Urinary bladder (tissue), 4 donors: ENCODE results near the gene KCNG3. TPM values are rescaled to one million over a fixed set of nuclear protein-coding genes. Genes with fewer than 3 reads are reported as not detected.

Source experiments
- DNase-seq: peaks from one replicate; pipeline ENCODE4 v3.0.0-alpha.2; 2015; ENCODE audit errors: extremely low spot score
- H3K27ac ChIP-seq: one replicate; pipeline ENCODE4 v1.5.1; 2013; ENCODE audit warnings: low read depth, mild to moderate bottlenecking, moderate library complexity
- H3K36me3 ChIP-seq: one replicate; pipeline ENCODE4 v1.6.1; 2013; ENCODE audit warnings: mild to moderate bottlenecking, moderate library complexity; ENCODE audit not compliant: insufficient read depth
- H3K4me1 ChIP-seq: one replicate; pipeline ENCODE4 v1.6.1; 2013; ENCODE audit warnings: mild to moderate bottlenecking, moderate library complexity; ENCODE audit not compliant: insufficient read depth
- H3K4me3 ChIP-seq: one replicate; pipeline ENCODE4 v1.5.1; 2013; ENCODE audit warnings: low read depth, low read length
- WGBS: extraction: QIAGEN DNeasy Blood & Tissue Kit; methylation state at CpG from one replicate; pipeline ENCODE4 v1.1.7; 2013; 5-methylcytosine and 5-hydroxymethylcytosine counted together
- polyA plus RNA-seq: library from polyadenylated mRNA; stranded (reverse); fragments of 200-250 nt; gene quantifications from one replicate; pipeline ENCODE4 v1.2.3, GENCODE V29; 2013
- total RNA-seq: library from RNA; depleted of rRNA; stranded (reverse); fragments of >200 nt; gene quantifications from one replicate; pipeline ENCODE4 v1.2.3, GENCODE V29; 2014
- donor health status: healthy with polysubstance abuse.
- donor health status: healthy.

Gene KCNG3
- total and polyA plus RNA-seq, 2 donors, result 0.04 to 0.53 TPM

GRCh38 chr2:42458396-42458795 lies 35.4 kb downstream of the KCNG3 start:
- no peaks in the 10 kb centered on the region for H3K4me1 ChIP-seq
- H3K4me3 ChIP-seq, result no peak overlapping the region
- DNase-seq, result no peak
- WGBS, result 79% methylated on average over 1 of the region's 1 CpG
- no peaks in the 10 kb centered on the region for H3K36me3 ChIP-seq
- H3K27ac ChIP-seq, result no peak overlapping the region

GRCh38 chr2:42457011-42457410 lies 36.8 kb downstream of the KCNG3 start:
- H3K27ac ChIP-seq, result no peak overlapping the region
- DNase-seq, result no peak
- H3K36me3 ChIP-seq, result no peaks in the 10 kb centered on the region
- H3K4me1 ChIP-seq, result no peaks in the 10 kb centered on the region
- H3K4me3 ChIP-seq, result no peak overlapping the region
- 83% methylated on average over 6 of the region's 6 CpGs for WGBS

GRCh38 chr2:42456126-42456839 lies 37.5 kb downstream of the KCNG3 start:
- WGBS, result 60% methylated on average over 3 of the region's 3 CpGs
- no peaks in the 10 kb centered on the region for H3K36me3 ChIP-seq
- no peak for DNase-seq
- no peaks in the 10 kb centered on the region for H3K4me1 ChIP-seq
- no peak overlapping the region for H3K4me3 ChIP-seq
- no peak overlapping the region for H3K27ac ChIP-seq

DNA sequence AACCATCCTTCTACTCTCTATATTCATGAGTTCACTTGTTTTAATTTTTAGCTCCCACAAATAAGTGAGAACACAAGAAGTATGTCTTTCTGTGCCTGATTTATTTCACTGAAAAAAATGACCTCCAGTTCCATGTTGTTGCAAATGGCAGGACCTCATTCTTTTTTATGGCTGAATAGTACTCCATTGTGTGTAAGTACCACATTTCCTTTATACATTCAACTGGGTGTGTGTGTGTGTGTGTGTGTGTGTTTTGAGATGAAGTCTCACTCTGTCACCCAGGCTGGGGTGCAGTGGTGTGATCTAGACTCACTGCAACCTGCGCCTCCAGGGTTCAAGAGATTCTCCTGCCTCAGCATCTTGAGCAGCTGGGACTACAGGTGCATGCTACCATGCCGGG lies 41.2 kb downstream of the KCNG3 start:
- no peak for DNase-seq
- Histone ChIP-seq H3K4me1 (no peaks in the 10 kb centered on the region), H3K4me3 (no peak overlapping the region), H3K27ac (no peak overlapping the region), H3K36me3 (no peaks in the 10 kb centered on the region)
- WGBS, result 96% methylated on average over 2 of the region's 2 CpGs

- Histone ChIP-seq H3K27ac (no peak overlapping the region), H3K36me3 (no peaks in the 10 kb centered on the region), H3K4me1 (no peaks in the 10 kb centered on the region), H3K4me3 (no peak overlapping the region)
- 67% methylated on average over 2 of the region's 2 CpGs for WGBS
- no peak for DNase-seq
Measured at GRCh38 chr2:42450136-42450535, 43.6 kb downstream of the KCNG3 start.

DNA sequence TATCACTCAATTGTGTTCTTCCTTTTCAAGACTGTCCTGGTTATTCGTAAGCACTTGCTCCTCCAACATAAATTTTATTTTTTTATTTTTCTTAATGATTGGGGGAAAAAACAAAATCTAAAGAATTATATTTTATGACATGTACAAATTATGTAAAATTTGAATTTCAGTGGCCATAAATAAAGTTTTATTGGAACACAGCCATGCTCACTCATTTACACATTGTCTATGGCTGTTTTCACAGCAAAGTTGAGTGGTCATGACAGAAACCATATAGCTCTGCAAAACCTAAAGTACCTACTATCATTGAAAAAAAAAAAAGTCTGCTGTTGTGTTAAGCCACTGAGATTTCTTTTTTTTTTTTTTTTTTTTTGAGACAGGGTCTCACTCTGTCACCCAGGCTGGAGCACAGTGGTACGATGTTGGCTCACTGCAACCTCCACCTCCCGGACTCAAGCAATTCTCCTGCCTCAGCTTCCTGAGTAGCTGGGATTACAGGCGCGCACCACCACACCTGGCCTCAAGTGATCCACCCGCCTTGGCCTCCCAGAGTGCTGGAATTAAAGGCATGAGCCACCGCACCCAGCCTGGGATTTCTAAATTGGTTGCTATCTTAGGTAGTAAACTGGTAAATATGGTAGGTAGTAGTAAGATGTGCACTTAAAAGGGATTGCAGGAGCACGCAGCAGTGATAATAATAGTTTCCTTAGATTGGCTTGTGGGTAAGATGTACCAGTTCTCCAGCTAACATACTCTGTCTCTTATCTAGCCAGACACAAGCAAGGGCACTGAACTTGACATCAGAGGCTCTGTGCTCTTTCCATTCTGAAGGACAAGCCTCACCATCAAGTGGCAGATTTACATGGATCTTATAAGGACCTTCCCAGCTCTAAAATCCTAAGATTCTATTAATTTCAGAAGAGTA lies 44.4 kb downstream of the KCNG3 start:
- Histone ChIP-seq H3K36me3 (no peaks in the 10 kb centered on the region), H3K27ac (no peak overlapping the region), H3K4me1 (no peaks in the 10 kb centered on the region), H3K4me3 (no peak overlapping the region)
- no peak for DNase-seq
- 95% methylated on average over 8 of the region's 8 CpGs for WGBS

DNA sequence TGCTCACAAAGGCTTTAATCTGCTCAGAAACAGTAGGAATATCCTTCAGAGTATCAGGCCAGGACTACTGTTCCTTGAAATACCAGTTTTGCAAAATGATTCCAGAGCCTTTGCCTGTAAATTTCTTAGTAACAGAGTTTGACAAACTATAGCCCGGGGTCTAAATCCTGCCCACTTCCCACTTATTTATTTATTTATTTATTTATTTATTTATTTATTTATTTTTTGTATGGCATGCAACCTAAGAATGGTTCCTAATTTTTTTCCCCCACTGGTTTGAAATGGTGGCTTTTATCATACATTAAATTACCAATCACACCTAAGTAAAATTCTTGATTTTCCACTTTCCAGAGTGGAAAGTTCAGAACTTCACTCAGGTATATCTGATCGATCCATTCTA lies 45.6 kb downstream of the KCNG3 start:
- WGBS, result 88% methylated on average over 2 of the region's 2 CpGs
- H3K4me1 ChIP-seq, result no peaks in the 10 kb centered on the region
- DNase-seq, result no peak
- no peak overlapping the region for H3K27ac ChIP-seq
- H3K4me3 ChIP-seq, result no peak overlapping the region
- no peaks in the 10 kb centered on the region for H3K36me3 ChIP-seq

DNA sequence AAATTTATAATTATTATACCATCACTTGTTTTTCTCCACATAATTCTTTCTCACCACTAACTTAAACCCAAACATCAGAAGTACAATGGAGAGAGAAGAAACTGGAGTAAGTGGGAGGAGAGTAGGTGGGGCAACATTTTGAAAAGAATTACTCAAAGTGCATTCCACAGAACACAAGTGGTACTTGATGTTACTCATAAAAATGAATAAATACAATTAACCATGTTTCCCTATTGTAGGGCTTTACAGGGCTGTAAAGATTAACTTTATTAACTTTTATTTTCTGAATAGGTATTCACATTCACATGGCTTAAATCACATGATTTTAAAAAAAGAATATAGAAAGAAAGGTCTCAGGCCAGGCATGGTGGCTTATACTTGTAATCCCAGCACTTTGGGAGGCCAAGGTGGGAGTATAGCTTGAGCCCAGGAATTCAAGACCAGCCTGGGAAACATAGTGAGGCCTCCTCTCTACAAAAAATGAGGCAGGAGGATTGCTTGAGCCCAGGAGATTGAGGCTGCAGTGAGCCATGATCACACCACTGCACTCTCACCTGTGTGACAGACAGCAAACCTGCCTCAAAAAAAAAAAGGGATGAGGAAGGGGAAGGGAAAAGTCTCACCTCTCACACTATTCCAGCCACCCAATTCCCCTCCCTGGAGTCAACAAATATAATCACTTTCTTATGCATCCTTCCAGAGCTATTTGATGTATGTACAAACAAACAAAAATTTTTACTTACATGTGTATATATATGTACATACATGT lies 47.1 kb downstream of the KCNG3 start:
- no peak overlapping the region for H3K4me3 ChIP-seq
- H3K36me3 ChIP-seq, result no peaks in the 10 kb centered on the region
- no peak overlapping the region for H3K27ac ChIP-seq
- DNase-seq, result no peak
- no peaks in the 10 kb centered on the region for H3K4me1 ChIP-seq

DNA sequence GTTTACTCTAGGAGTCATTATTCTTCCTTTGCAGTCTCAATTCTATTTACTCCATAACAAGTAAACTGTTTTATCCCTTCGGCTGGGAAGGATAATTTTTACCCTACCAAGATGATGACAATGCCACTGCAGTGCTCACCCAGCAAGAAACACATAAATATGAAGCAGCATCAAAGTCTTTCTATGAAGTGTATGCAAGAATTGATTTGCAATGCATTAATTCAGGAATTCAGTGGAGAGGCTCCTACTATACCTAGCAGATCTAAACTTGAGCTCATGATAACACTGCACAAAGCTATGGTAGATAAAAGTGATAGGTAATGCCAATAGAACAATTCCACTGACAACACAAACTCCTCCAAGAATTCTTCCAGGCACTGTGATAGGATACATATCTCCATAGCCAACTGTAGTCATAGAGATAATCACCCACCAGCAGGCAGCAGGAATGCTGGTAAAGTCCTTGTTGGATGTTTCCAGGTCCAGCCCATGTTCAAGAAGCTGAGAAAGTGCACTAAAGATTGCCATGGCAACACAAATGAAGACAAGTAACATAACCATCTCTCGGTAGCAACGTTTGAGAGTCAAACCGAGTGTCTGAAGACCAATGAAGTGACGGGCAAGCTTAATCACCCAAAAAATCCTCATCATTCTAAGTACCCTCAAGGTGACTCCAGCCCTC lies 49.9 kb downstream of the KCNG3 start:
- Histone ChIP-seq H3K27ac (no peak overlapping the region), H3K36me3 (no peaks in the 10 kb centered on the region), H3K4me3 (no peak overlapping the region), H3K4me1 (no peaks in the 10 kb centered on the region)
- no peak for DNase-seq
- whole genome bisulfite sequencing, result 68% methylated on average over 5 of the region's 5 CpGs

DNA sequence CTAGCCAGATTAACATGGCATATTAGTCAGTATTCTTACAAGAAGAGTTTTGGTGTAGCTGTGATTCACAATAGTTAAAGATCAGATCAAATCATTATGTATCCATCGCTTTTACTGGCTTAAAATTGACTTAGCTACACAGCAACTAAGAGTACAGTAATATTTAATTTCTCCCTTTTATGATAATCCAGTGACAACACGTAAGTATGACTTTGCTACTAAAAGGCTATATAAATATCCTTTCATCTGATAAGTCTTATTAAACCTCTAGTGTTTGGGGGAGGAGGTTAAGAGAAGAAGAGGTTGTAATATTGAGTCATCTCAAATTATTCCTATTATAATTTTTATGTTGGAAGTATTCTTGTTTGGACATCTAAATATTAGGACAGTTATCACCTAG lies 51.0 kb downstream of the KCNG3 start:
- no peaks in the 10 kb centered on the region for H3K4me1 ChIP-seq
- WGBS, result 63% methylated on average over 2 of the region's 2 CpGs

GRCh38 chr2:42438685-42439084 lies 55.1 kb downstream of the KCNG3 start:
- Histone ChIP-seq H3K4me1 (no peaks in the 10 kb centered on the region), H3K27ac (no peak overlapping the region), H3K4me3 (no peak overlapping the region), H3K36me3 (no peaks in the 10 kb centered on the region)
- DNase-seq, result no peak

More for the DNA sequence above, 51.0 kb downstream of the KCNG3 start:
- DNase-seq, result no peak
- Histone ChIP-seq H3K27ac (no peak overlapping the region), H3K36me3 (no peaks in the 10 kb centered on the region), H3K4me3 (no peak overlapping the region)

DNA sequence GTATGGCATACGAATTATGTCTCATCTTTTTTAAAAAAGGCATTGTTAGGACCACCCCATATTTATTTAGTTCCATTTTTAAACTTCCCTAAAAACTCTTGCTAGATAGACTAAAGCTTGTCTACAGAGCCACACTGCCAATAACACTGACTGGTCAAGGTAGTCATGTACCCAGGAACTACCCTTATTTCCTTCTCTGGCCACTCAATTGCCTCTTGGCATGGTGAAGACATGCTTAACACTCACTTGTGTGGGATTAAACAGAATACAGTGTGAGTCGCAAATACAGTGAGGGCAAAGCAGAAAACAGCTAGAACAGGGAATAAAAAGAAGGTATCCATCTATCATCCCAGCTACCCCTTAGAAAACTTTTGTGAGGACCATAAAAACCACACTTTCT lies 57.4 kb downstream of the KCNG3 start:
- 67% methylated on average over 2 of the region's 2 CpGs for WGBS
- Histone ChIP-seq H3K4me3 (no peak overlapping the region), H3K36me3 (no peaks in the 10 kb centered on the region), H3K4me1 (no peaks in the 10 kb centered on the region), H3K27ac (no peak overlapping the region)
- no peak for DNase-seq

DNA sequence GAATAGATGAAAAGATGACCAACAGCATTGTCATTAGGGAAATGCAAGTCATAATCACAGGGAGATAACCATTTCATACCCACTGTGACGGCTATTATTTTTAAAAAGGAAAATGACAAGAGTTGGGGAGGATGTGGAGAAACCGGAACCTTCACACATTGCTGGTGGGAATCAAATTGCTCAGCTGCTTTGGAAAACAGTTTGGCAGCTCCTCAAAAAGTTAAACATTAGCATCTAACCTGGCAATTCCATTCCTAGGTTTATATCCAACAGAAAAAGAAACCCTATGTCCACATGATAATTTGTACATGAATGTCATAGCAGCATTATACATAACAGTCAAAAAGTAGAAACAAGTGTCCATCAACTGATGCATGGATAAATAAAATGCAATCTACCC lies 58.2 kb downstream of the KCNG3 start:
- Histone ChIP-seq H3K36me3 (no peaks in the 10 kb centered on the region), H3K4me3 (no peak overlapping the region), H3K4me1 (no peaks in the 10 kb centered on the region), H3K27ac (no peak overlapping the region)
- DNase-seq, result no peak
- 61% methylated on average over 2 of the region's 2 CpGs for WGBS
